ENCODE measurements around the gene KLF8.

The KLF8 gene

DNA sequence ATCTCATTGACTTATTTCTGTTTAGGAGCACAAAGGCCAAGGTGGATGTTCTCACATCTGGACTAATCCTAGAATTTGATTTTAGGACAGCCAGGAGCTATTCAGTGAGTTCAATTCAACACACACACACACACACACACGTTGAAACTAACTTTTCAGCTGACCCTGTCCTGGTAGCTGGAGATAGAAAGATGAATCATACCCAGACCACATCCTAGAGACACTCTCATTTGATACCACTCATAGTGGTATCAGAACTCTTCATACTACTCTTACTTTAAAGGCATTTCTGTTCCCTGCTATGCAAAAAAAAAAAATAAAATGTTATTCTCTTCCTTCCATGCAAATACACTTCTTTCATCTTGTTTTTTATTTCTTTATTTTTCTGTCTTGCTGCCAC lies 36.7 kb downstream of the KLF8 start:
- H3K9me3 ChIP-seq (ENCODE audit: control insufficient read depth, insufficient read depth, low read length) = no peaks in the 10 kb centered on the region
- H3K4me1 ChIP-seq (ENCODE audit: insufficient read depth, low read length) = no peaks in the 10 kb centered on the region
- H3K9ac ChIP-seq (ENCODE audit: low read depth, low read length) = no peak overlapping the region

DNA sequence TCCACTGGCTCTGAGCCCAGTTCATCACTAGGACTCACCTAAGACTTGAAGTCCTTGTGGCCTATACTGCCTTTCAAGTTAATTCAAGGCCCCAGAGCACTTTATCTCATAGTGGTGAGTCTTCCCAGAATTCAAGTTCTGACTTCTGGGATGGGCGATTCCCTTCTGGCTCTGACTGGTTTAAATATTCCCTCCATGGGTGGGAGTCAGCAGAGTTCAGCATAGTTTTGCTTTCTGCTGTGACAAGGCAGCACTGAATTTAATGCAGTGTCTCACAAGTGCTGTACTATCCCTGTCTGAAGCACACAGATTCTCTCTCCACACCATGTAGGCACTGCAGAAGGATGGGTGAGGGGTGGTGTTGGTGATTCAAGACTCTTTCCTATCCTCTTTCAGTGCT lies 46.5 kb downstream of the KLF8 start:
- no peaks in the 10 kb centered on the region for H3K36me3 ChIP-seq (ENCODE audit: insufficient read depth, low read length)

More for the DNA sequence above, 36.7 kb downstream of the KLF8 start:
- peaks cover 2% of the 10 kb centered on the region; the same call in 1 of the 2 replicates for H3K36me3 ChIP-seq (ENCODE audit: insufficient read depth, low read length)

DNA sequence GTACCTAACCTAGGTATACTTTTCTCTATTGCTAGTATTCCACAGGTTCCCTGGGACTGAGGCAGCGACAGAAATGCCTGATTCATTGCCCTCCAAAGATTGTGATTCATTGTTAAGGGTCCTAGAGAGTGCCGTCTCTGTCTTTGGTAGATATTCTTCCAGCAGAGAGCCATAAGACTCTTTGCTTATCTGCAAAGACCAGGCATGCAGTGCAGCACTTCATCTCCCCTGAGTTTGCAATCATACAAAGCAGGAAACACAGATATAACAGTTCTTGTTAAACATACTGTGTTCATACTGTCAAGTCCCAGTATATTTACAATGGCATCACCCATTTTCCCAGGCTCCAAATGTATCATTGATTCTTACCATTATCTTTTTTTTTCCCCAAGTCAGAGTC lies 47.7 kb downstream of the KLF8 start:
- no peaks in the 10 kb centered on the region for H3K9me3 ChIP-seq (ENCODE audit: control insufficient read depth, insufficient read depth, low read length)
- H3K4me1 ChIP-seq (ENCODE audit: insufficient read depth, low read length) = no peaks in the 10 kb centered on the region

More for the DNA sequence above, 46.5 kb downstream of the KLF8 start:
- no peaks in the 10 kb centered on the region for H3K4me1 ChIP-seq (ENCODE audit: insufficient read depth, low read length)
- H3K9ac ChIP-seq (ENCODE audit: low read depth, low read length) = no peak overlapping the region
- H3K9me3 ChIP-seq (ENCODE audit: control insufficient read depth, insufficient read depth, low read length) = no peaks in the 10 kb centered on the region

DNA sequence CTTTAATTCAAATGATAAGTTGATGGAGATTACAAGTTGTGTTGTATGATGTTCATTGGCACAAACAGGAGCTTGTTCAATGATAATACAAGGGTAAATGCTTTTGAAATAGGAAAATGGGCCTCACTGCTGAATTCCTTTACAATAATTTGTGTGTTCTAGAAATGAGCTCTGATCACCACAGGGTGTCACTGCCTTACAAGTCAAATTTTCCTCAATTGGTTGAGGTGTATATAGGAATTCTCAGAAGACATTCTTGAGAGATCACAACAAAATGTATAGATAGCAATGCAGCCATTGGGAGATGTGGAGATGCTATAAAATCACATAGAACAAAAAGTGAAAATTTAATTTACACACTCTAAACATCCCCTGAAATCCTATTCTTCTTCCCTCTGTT lies 49.6 kb downstream of the KLF8 start:
- Histone ChIP-seq H3K9ac (ENCODE audit: low read depth, low read length) (no peak overlapping the region), H3K9me3 (ENCODE audit: control insufficient read depth, insufficient read depth, low read length) (no peaks in the 10 kb centered on the region), H3K4me1 (ENCODE audit: insufficient read depth, low read length) (no peaks in the 10 kb centered on the region), H3K36me3 (ENCODE audit: insufficient read depth, low read length) (no peaks in the 10 kb centered on the region)

More for the DNA sequence above, 47.7 kb downstream of the KLF8 start:
- Histone ChIP-seq H3K36me3 (ENCODE audit: insufficient read depth, low read length) (no peaks in the 10 kb centered on the region), H3K9ac (ENCODE audit: low read depth, low read length) (no peak overlapping the region)

DNA sequence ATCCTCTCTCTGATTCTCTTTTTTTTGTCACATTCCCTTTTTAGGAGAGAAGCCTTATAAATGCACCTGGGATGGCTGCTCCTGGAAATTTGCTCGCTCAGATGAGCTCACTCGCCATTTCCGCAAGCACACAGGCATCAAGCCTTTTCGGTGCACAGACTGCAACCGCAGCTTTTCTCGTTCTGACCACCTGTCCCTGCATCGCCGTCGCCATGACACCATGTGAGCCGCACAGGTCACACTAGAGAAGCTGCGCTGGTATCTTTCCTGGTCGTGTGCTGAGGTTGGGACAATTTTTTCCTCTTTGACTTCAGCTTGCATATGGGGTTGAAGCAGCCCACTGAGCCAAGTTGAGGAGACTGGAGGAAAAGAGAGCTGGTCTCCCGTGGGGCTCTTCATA lies 52.1 kb downstream of the KLF8 start:
- Histone ChIP-seq H3K9me3 (ENCODE audit: control insufficient read depth, insufficient read depth, low read length) (no peaks in the 10 kb centered on the region), H3K4me1 (ENCODE audit: insufficient read depth, low read length) (no peaks in the 10 kb centered on the region), H3K9ac (ENCODE audit: low read depth, low read length) (no peak overlapping the region), H3K36me3 (ENCODE audit: insufficient read depth, low read length) (no peaks in the 10 kb centered on the region)

DNA sequence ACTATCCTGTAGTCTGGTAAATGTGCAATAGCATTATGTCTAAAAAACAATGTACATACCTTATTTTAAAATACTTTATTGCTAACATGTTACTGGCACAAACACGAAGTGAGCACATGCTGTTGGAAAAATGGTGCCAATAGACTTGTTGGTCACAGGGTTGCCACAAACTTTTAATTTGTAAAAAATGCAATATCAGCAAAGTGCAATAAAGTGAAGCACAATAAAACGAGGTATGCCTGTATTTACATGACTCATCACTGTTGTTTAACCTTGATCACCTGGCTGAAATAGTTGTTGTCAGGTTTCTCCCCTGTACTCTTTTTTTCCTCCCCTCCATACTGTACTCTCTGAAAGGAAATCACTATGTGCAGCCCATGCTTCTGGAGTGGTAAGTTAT lies 56.5 kb downstream of the KLF8 start:
- no peaks in the 10 kb centered on the region for H3K4me1 ChIP-seq (ENCODE audit: insufficient read depth, low read length)
- H3K9me3 ChIP-seq (ENCODE audit: control insufficient read depth, insufficient read depth, low read length) = no peaks in the 10 kb centered on the region; the same call in 1 of the 2 replicates
- H3K36me3 ChIP-seq (ENCODE audit: insufficient read depth, low read length) = no peaks in the 10 kb centered on the region
- H3K9ac ChIP-seq (ENCODE audit: low read depth, low read length) = no peak overlapping the region

DNA sequence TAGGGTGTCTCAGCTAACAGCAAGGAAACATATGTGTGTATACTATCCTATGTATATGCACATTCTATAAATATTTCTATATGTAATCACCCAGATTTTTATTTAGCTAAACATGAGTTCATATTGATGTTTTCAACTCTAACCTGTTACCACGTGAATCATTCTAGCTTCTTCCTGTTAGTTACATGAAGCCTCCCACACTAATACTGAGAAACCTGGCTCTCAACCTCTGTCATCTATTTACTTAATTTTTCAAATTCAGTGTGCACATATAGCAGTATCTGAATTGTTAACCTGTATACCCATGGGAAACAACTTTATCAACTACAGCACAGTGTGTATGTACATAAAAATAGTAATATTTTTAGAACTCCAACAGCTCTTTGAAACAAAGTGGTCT lies 57.3 kb downstream of the KLF8 start:
- Histone ChIP-seq H3K9ac (ENCODE audit: low read depth, low read length) (no peak overlapping the region), H3K36me3 (ENCODE audit: insufficient read depth, low read length) (no peaks in the 10 kb centered on the region), H3K9me3 (ENCODE audit: control insufficient read depth, insufficient read depth, low read length) (no peaks in the 10 kb centered on the region; the same call in 1 of the 2 replicates), H3K4me1 (ENCODE audit: insufficient read depth, low read length) (no peaks in the 10 kb centered on the region)

DNA sequence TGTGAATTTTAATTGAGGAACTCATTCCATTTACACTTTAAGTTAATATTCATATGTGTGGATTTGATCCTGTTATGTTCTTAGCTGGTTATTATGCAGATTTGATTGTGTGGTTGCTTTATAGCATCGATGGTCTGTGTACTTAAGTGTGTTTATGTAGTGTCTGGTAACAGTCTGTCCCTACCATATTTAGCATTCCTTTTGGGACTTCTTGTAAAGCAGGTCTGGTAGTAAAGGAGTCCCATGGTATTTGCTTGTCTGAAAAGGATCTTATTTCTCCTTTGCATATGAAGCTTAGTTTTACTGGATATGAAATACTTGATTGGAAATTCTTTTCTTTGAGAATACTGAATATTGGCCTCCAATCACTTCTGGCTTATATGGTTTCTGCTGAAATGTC lies 76.6 kb downstream of the KLF8 start:
- Histone ChIP-seq H3K9ac (ENCODE audit: low read depth, low read length) (no peak overlapping the region), H3K4me1 (ENCODE audit: insufficient read depth, low read length) (no peaks in the 10 kb centered on the region), H3K36me3 (ENCODE audit: insufficient read depth, low read length) (no peaks in the 10 kb centered on the region), H3K9me3 (ENCODE audit: control insufficient read depth, insufficient read depth, low read length) (no peaks in the 10 kb centered on the region)

DNA sequence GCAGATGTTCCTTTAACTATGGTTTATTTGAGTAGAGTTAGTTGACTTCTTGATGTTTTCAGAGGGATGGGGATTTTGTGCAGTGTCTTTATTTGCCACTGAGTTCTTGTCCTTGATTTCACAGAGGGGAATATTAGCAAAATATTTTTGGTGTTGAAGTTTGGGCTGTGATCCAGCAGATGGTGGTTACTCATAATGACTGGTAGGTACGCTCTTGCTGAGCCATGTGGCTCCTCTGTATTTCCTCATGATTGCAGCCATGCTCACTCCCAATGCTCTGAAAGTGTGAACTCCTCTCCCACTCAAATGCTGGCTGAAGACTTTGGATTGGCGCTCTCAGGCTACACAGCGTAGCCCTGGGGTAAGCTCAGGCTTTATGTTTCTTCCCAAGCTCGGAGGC lies 77.7 kb downstream of the KLF8 start:
- H3K9me3 ChIP-seq (ENCODE audit: control insufficient read depth, insufficient read depth, low read length) = no peaks in the 10 kb centered on the region
- no peaks in the 10 kb centered on the region for H3K36me3 ChIP-seq (ENCODE audit: insufficient read depth, low read length)
- H3K4me1 ChIP-seq (ENCODE audit: insufficient read depth, low read length) = no peaks in the 10 kb centered on the region
- no peak overlapping the region for H3K9ac ChIP-seq (ENCODE audit: low read depth, low read length)

DNA sequence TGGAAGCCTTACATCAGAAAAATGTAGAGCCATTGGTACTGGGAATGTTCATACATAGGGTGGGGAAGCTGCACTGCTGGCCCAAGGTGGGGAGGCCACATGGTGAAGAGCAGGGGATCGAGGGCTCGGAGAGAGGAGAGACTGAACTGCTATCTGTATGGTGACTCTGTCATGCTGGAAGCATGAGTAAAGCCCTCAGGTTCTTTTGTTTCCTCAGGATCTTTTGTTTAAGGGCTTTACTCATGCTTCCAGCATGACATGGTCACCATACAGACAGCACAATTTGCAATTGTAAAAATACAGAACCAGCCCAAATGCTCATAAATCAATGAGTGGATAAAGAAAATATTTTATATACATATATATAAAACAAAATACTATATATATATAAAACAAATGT lies 78.4 kb downstream of the KLF8 start:
- no peaks in the 10 kb centered on the region for H3K4me1 ChIP-seq (ENCODE audit: insufficient read depth, low read length)
- H3K36me3 ChIP-seq (ENCODE audit: insufficient read depth, low read length) = no peaks in the 10 kb centered on the region
- no peaks in the 10 kb centered on the region for H3K9me3 ChIP-seq (ENCODE audit: control insufficient read depth, insufficient read depth, low read length)
- no peak overlapping the region for H3K9ac ChIP-seq (ENCODE audit: low read depth, low read length)

DNA sequence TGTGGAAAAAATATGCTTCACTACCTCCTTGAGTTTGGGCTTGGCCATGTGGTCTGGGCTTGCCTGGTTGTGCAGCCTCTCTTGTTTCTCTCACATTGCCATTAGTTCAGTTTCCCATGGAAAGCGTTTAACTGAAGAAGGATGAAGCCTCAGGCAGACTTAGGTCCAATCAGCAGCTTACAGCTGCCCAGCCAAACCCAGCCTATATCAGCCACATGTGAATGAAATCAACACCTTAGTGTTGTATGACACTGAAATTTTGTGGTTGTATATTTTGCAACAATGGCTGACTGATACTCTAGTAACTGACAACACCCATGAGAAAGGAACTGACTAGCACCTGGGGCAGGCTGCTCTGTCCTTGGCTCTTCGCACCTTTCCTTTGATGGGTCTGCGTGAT lies 81.2 kb downstream of the KLF8 start:
- no peaks in the 10 kb centered on the region for H3K4me1 ChIP-seq (ENCODE audit: insufficient read depth, low read length)
- H3K9ac ChIP-seq (ENCODE audit: low read depth, low read length) = no peak overlapping the region
- H3K36me3 ChIP-seq (ENCODE audit: insufficient read depth, low read length) = no peaks in the 10 kb centered on the region
- H3K9me3 ChIP-seq (ENCODE audit: control insufficient read depth, insufficient read depth, low read length) = no peaks in the 10 kb centered on the region

DNA sequence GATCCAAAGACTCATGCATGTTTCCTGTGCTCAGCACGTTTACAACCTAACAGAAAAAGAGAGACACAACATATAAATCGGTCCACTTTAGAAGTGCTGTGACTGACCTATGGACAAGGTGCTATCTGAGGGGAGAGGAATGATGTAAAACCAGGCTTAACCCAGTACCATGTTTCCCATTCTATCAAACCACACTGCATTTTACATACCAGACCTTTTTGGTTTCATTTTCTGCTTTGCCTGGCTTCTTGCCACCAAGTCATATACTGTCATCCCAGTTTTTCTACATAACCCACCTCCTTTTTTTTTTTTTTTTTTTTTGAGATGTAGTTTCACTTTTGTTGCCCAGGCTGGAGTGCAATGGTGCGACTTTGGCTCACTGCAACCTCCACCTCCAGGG lies 82.2 kb downstream of the KLF8 start:
- H3K4me1 ChIP-seq (ENCODE audit: insufficient read depth, low read length) = no peaks in the 10 kb centered on the region
- H3K36me3 ChIP-seq (ENCODE audit: insufficient read depth, low read length) = no peaks in the 10 kb centered on the region
- H3K9me3 ChIP-seq (ENCODE audit: control insufficient read depth, insufficient read depth, low read length) = no peaks in the 10 kb centered on the region
- H3K9ac ChIP-seq (ENCODE audit: low read depth, low read length) = no peak overlapping the region

DNA sequence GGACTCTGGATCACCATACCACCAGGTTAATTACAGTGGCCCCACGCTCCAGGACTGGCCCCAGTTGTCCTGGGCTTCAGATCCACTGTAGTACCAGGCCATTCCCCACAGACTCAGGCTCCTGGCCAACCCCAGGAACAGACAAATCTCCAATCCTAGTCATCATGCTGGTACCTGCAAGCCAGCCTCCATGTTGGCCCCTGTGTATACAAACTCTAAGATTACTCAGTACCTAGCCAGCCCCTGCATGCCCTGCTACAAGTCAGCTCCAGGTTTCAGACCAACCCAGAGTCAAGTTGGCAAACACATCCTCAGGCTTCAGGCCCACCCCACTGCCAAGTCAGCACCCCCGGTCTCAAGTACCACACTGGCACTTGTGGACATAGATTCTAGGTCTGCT lies 85.9 kb downstream of the KLF8 start:
- H3K9me3 ChIP-seq (ENCODE audit: control insufficient read depth, insufficient read depth, low read length) = peaks cover 2% of the 10 kb centered on the region; the same call in 1 of the 2 replicates
- H3K36me3 ChIP-seq (ENCODE audit: insufficient read depth, low read length) = no peaks in the 10 kb centered on the region
- no peaks in the 10 kb centered on the region for H3K4me1 ChIP-seq (ENCODE audit: insufficient read depth, low read length)
- H3K9ac ChIP-seq (ENCODE audit: low read depth, low read length) = no peak overlapping the region

DNA sequence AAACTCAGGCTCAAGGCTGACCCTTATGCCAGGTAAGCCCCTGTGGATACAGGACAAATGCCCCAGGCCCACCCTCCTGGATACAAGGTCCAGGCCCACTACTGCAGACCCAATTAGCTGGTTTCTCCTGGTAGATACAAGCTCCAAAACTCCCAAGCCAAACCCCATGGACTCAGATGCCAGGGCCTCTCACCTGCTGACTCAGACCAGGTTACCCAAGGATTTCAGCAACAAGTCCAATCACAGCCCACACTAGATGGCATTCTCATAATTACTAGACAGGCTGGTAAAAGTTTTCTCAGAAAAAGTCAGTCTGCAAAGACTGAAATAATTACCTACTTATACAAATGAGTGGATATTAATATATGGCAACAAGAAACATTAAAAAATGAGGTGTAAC lies 87.0 kb downstream of the KLF8 start:
- Histone ChIP-seq H3K9me3 (ENCODE audit: control insufficient read depth, insufficient read depth, low read length) (peaks cover 2% of the 10 kb centered on the region; the same call in 1 of the 2 replicates), H3K36me3 (ENCODE audit: insufficient read depth, low read length) (no peaks in the 10 kb centered on the region), H3K9ac (ENCODE audit: low read depth, low read length) (no peak overlapping the region), H3K4me1 (ENCODE audit: insufficient read depth, low read length) (no peaks in the 10 kb centered on the region)
